Natural killer cell (primary cell): ENCODE results near the gene PHLDB1. TPM values are rescaled to one million over a fixed set of nuclear protein-coding genes. Genes with fewer than 3 reads are reported as not detected.

Experiments
- ATAC-seq, 3 donors: fragments of 150-1000 bp in 2 of 3; fragments of 200-7000 bp in 1 of 3; cut with Tn5 transposase; 1 replicate in 1 of 3; 2 replicates in 2 of 3; pipeline ENCODE4 v1.10.0; 2021; ENCODE audit warnings: mild to moderate bottlenecking in 2 of 3, moderate library complexity in 2 of 3
- DNase-seq, 2 donors: peaks; one replicate each; pipeline versions ENCODE4 v3.0.0 to v3.0.0-alpha.2; 2013 to 2021; ENCODE audit warnings: mixed read lengths in 1 of 2
- H3K27ac ChIP-seq: one replicate; pipeline ENCODE4 v1.5.1; 2013; ENCODE audit warnings: mild to moderate bottlenecking, low read length
- H3K27me3 ChIP-seq: one replicate; pipeline ENCODE4 v1.6.1; 2013; ENCODE audit warnings: low read length; ENCODE audit not compliant: control insufficient read depth, insufficient read depth
- H3K36me3 ChIP-seq: one replicate; pipeline ENCODE4 v1.6.1; 2013; ENCODE audit warnings: low read length; ENCODE audit not compliant: control insufficient read depth, insufficient read depth
- H3K4me1 ChIP-seq: one replicate; pipeline ENCODE4 v1.6.1; 2013; ENCODE audit warnings: low read length; ENCODE audit not compliant: control insufficient read depth, insufficient read depth
- H3K4me3 ChIP-seq: one replicate; pipeline ENCODE4 v1.5.1; 2013; ENCODE audit warnings: low read length
- H3K9me3 ChIP-seq: one replicate; pipeline ENCODE4 v1.6.1; 2013; ENCODE audit warnings: low read length; ENCODE audit not compliant: control insufficient read depth, insufficient read depth
- H3K27ac Mint-ChIP-seq, 2 donors: one replicate each; pipeline ENCODE4 v1.8.0; 2022; ENCODE audit warnings: mild to moderate bottlenecking in 2 of 2, mixed read lengths in 2 of 2, moderate library complexity in 1 of 2
- H3K27me3 Mint-ChIP-seq, 2 donors: one replicate each; pipeline ENCODE4 v1.8.0; 2022; ENCODE audit warnings: low read depth in 2 of 2, mixed read lengths in 2 of 2
- H3K36me3 Mint-ChIP-seq: one replicate; pipeline ENCODE4 v1.8.0; 2022; ENCODE audit warnings: mixed read lengths
- H3K4me1 Mint-ChIP-seq, 2 donors: one replicate each; pipeline ENCODE4 v1.8.0; 2022; ENCODE audit warnings: mixed read lengths in 2 of 2
- H3K4me3 Mint-ChIP-seq: one replicate; pipeline ENCODE4 v1.8.0; 2022; ENCODE audit warnings: mild to moderate bottlenecking, moderate library complexity, mixed read lengths
- H3K9me3 Mint-ChIP-seq, 2 donors: one replicate each; pipeline ENCODE4 v1.8.0; 2022; ENCODE audit warnings: mixed read lengths in 2 of 2
- CTCF ChIP-seq: fragments of 200-600 bp; IDR thresholded peaks from one replicate; pipeline ENCODE4 v1.8.0; 2022; ENCODE audit warnings: antibody characterized with exemption
- WGBS: methylation state at CpG from one replicate; pipeline ENCODE4 v1.1.7; 2013; ENCODE audit warnings: missing lambda C conversion rate; ENCODE audit not compliant: insufficient coverage; 5-methylcytosine and 5-hydroxymethylcytosine counted together
- intact Hi-C: fragments of 100-400 bp; cut with micrococcal nuclease; formaldehyde crosslinking; loops from one replicate; pipeline ENCODE4 v1.14.2; 2022
- total RNA-seq, 4 donors: library from RNA; stranded (reverse); fragments of 120-200 nt in 1 of 4; gene quantifications; one replicate each; pipeline versions ENCODE4 v1.2.3 to v1.2.4, GENCODE V29; 2013 to 2022

The PHLDB1 gene
- total RNA-seq, 3 donors from 2014 or later (not counting 1 experiment from before 2014, with no cell fraction given): 0.75 to 1.1 (median 0.95) TPM

GRCh38 chr11:118696673-118697226 lies 89.3 kb downstream of the PHLDB1 start:
- Mint-ChIP-seq H3K27ac (no peak overlapping the region), H3K36me3 (no peaks in the 10 kb centered on the region), H3K9me3 (no peaks in the 10 kb centered on the region), H3K4me1 (peaks cover 40 to 51% of the 10 kb centered on the region in 2 donors), H3K4me3 (no peak overlapping the region), H3K27me3 (no peaks in the 10 kb centered on the region)
- 96% methylated on average over 7 of the region's 7 CpGs for WGBS
- no peak overlapping the region for H3K4me3 ChIP-seq
- intact Hi-C loops: no loop called here
- peaks cover 77% of the 10 kb centered on the region for H3K4me1 ChIP-seq
- ATAC-seq: no peak
- H3K27ac ChIP-seq: no peak overlapping the region
- DNase-seq: peak in 1 of 2 donors; percentile 10
- H3K27me3 ChIP-seq: no peaks in the 10 kb centered on the region
- no peaks in the 10 kb centered on the region for H3K9me3 ChIP-seq
- H3K36me3 ChIP-seq: no peaks in the 10 kb centered on the region
- TF ChIP-seq CTCF: no peak

GRCh38 chr11:118697346-118697745 lies 89.9 kb downstream of the PHLDB1 start:
- Mint-ChIP-seq H3K27ac (no peak overlapping the region), H3K36me3 (no peaks in the 10 kb centered on the region)
- WGBS: 96% methylated on average over 8 of the region's 8 CpGs

GRCh38 chr11:118699506-118700220 lies 92.2 kb downstream of the PHLDB1 start:
- Mint-ChIP-seq H3K27ac (peak overlapping the region; percentile 88 to 94), H3K9me3 (no peaks in the 10 kb centered on the region), H3K27me3 (no peaks in the 10 kb centered on the region), H3K4me1 (peaks cover 17 to 28% of the 10 kb centered on the region in 2 donors), H3K36me3 (no peaks in the 10 kb centered on the region), H3K4me3 (peak overlapping the region; percentile 78)
- Histone ChIP-seq H3K27me3 (no peaks in the 10 kb centered on the region), H3K9me3 (no peaks in the 10 kb centered on the region), H3K27ac (peak overlapping the region; percentile 81), H3K4me3 (no peak overlapping the region), H3K4me1 (peaks cover 59% of the 10 kb centered on the region), H3K36me3 (no peaks in the 10 kb centered on the region)
- DNase-seq (peak; percentile 69 to 94), ATAC-seq (peak; percentile 90 to 97 (median 91))
- intact Hi-C loops: loop anchor here (2.0 kb wide), 2 partner anchors 91 to 177 kb away; partner anchors contain the start of gene DDX6
- no peak for TF ChIP-seq CTCF
- WGBS: 40% methylated on average over 7 of the region's 7 CpGs

More at GRCh38 chr11:118697346-118697745, 89.9 kb downstream of the PHLDB1 start:
- Mint-ChIP-seq H3K9me3 (no peaks in the 10 kb centered on the region), H3K27me3 (no peaks in the 10 kb centered on the region), H3K4me1 (peaks cover 34 to 45% of the 10 kb centered on the region in 2 donors), H3K4me3 (no peak overlapping the region)
- DNase-seq (no peak), ATAC-seq (no peak)
- TF ChIP-seq CTCF: no peak
- no peak overlapping the region for H3K4me3 ChIP-seq
- H3K4me1 ChIP-seq: peaks cover 71% of the 10 kb centered on the region
- H3K27me3 ChIP-seq: no peaks in the 10 kb centered on the region
- no peak overlapping the region for H3K27ac ChIP-seq
- H3K9me3 ChIP-seq: no peaks in the 10 kb centered on the region
- intact Hi-C loops: no loop called here
- no peaks in the 10 kb centered on the region for H3K36me3 ChIP-seq
